HepG2 (cell line): Measurements from ENCODE around the gene CAMK2N2. TPM values are rescaled to one million over a fixed set of nuclear protein-coding genes. Genes with fewer than 3 reads are reported as not detected.

Source experiments
- ATAC-seq: fragments of 200-7000 bp; cut with Tn5 transposase; 3 replicates; pipeline ENCODE4 v1.9.1; 2020; ENCODE audit warnings: mild to moderate bottlenecking, moderate library complexity
- BruUV-seq: library from RNA; stranded (reverse); fragments of 400-500 nt; replicated peaks from 2 replicates; lab custom pipeline; 2021; lab: Mats Ljungman, UMichigan
- CTCF ChIA-PET: fragments of 300-600 bp; formaldehyde crosslinking; extraction: SDS; loops from one replicate; lab custom pipeline; 2021; ENCODE audit warnings: low total read pairs, inconsistent platforms, low intra/inter-chr PET ratio; lab: Yijun Ruan, JAX
- POLR2A ChIA-PET: fragments of 350-600 bp; sonication (Branson Sonifier 250); formaldehyde crosslinking; loops from one replicate; lab custom pipeline; 2020; ENCODE audit warnings: antibody characterized with exemption, inconsistent platforms; lab: Yijun Ruan, JAX
- DNase-seq: peaks from one replicate; pipeline ENCODE4 v3.0.0-alpha.2; 2015; ENCODE audit warnings: low spot score
- FAIRE-seq: peaks from 3 replicates; lab custom pipeline; 2011; peaks lifted over from hg19 to GRCh38; lab: Jason Lieb, UNC
- H2AFZ ChIP-seq: one replicate; pipeline ENCODE4 v1.6.1; 2011; ENCODE audit warnings: low read length, inconsistent platforms
- H3K27ac ChIP-seq: fragments of 300-600 bp; 3 replicates; pipeline ENCODE4 v1.8.0; 2011; ENCODE audit warnings: mixed run types, mild to moderate bottlenecking, mixed read lengths, low read length, inconsistent platforms; ENCODE audit not compliant: insufficient read depth; ENCODE audit errors: extremely low read length
- H3K27me3 ChIP-seq, 2 experiments: fragments of 200-600 bp in 1 of 2; 2 replicates in 1 of 2; 3 replicates in 1 of 2; pipeline versions ENCODE4 v1.6.0 to v1.8.0; 2011; ENCODE audit warnings: low read length in 2 of 2, mild to moderate bottlenecking in 2 of 2, moderate library complexity in 2 of 2, inconsistent platforms in 1 of 2; ENCODE audit not compliant: insufficient read depth in 2 of 2, control insufficient read depth in 1 of 2
- H3K36me3 ChIP-seq, 2 experiments: fragments of 200-600 bp in 1 of 2; replicated peaks in 1 of 2; 2 replicates in 1 of 2; 3 replicates in 1 of 2; pipeline versions ENCODE4 v1.5.1 to v1.8.0; 2011; ENCODE audit warnings: low read length in 2 of 2, inconsistent platforms in 1 of 2; ENCODE audit not compliant: insufficient read depth in 2 of 2, control insufficient read depth in 1 of 2
- H3K4me1 ChIP-seq: 2 replicates; pipeline ENCODE4 v1.5.1; 2012; ENCODE audit warnings: low read length, inconsistent platforms; ENCODE audit not compliant: insufficient read depth
- H3K4me2 ChIP-seq: 2 replicates; pipeline ENCODE4 v1.6.0; 2011; ENCODE audit warnings: low read depth, low read length, inconsistent platforms
- H3K4me3 ChIP-seq, 3 experiments: fragments of 200-600 bp in 1 of 3; sonication (generic), shearing (Covaris generic) in 1 of 3; replicated peaks in 1 of 3; 2 replicates each; pipeline ENCODE4 v1.5.1; 2011 to 2016; ENCODE audit warnings: low read length in 3 of 3, inconsistent platforms in 2 of 3, low read depth in 2 of 3, mild to moderate bottlenecking in 2 of 3, control low read depth in 1 of 3, mixed read lengths in 1 of 3; ENCODE audit not compliant: insufficient read depth in 1 of 3
- H3K79me2 ChIP-seq: one replicate; pipeline ENCODE4 v1.6.1; 2011; ENCODE audit warnings: low read length, inconsistent platforms; ENCODE audit not compliant: insufficient read depth
- H3K9ac ChIP-seq: 2 replicates; pipeline ENCODE4 v1.6.0; 2011; ENCODE audit warnings: mild to moderate bottlenecking, low read depth, low read length, inconsistent platforms; ENCODE audit not compliant: insufficient read depth
- H3K9me3 ChIP-seq: 2 replicates; pipeline ENCODE4 v1.5.1; 2012; ENCODE audit warnings: mild to moderate bottlenecking, low read length
- H4K20me1 ChIP-seq: 2 replicates; pipeline ENCODE4 v1.6.0; 2011; ENCODE audit warnings: inconsistent platforms, mild to moderate bottlenecking, low read length, moderate library complexity; ENCODE audit not compliant: insufficient read depth
- DNMT1 ChIP-seq: sonication (generic); formaldehyde crosslinking; IDR thresholded peaks from 2 replicates; pipeline ENCODE4 v1.5.1; 2020; ENCODE audit warnings: mild to moderate bottlenecking, missing genetic modification reagents
- MTF2 ChIP-seq: sonication (generic); formaldehyde crosslinking; IDR thresholded peaks from 2 replicates; pipeline ENCODE4 v1.5.0; 2020; ENCODE audit warnings: missing genetic modification reagents, borderline replicate concordance
- NFKB2 ChIP-seq: sonication (generic); formaldehyde crosslinking; IDR thresholded peaks from 2 replicates; pipeline ENCODE4 v1.4.0; 2020; ENCODE audit warnings: missing genetic modification reagents, borderline replicate concordance
- NONO ChIP-seq, 2 experiments: fragments of 450-650 bp in 1 of 2; sonication (generic) in 1 of 2; formaldehyde crosslinking in 1 of 2; IDR thresholded peaks in 1 of 2; conservative IDR thresholded peaks in 1 of 2; 2 replicates each; pipeline versions ENCODE4 v1.6.1 to v1.8.0; 2017 to 2022; ENCODE audit warnings: mild to moderate bottlenecking in 1 of 2, missing genetic modification reagents in 1 of 2, moderate library complexity in 1 of 2
- NR2C2 ChIP-seq: sonication (generic); formaldehyde crosslinking; IDR thresholded peaks from 2 replicates; pipeline ENCODE4 v1.4.0; 2020; ENCODE audit warnings: missing genetic modification reagents, mild to moderate bottlenecking, moderate library complexity, borderline replicate concordance
- ZC3H4 ChIP-seq: sonication (generic); formaldehyde crosslinking; IDR thresholded peaks from 2 replicates; pipeline ENCODE4 v1.4.0; 2020; ENCODE audit warnings: missing genetic modification reagents, borderline replicate concordance
- ZNF589 ChIP-seq: sonication (generic); formaldehyde crosslinking; conservative IDR thresholded peaks from 2 replicates; pipeline ENCODE4 v1.8.0; 2022; ENCODE audit warnings: mild to moderate bottlenecking, moderate library complexity, missing genetic modification reagents
- ZNF777 ChIP-seq: sonication (generic); formaldehyde crosslinking; IDR thresholded peaks from 2 replicates; pipeline ENCODE4 v1.4.0; 2020; ENCODE audit warnings: missing genetic modification reagents
- WGBS: methylation state at CpG from one replicate; pipeline ENCODE4 v1.1.6; 2017; ENCODE audit warnings: low lambda C conversion rate; 5-methylcytosine and 5-hydroxymethylcytosine counted together
- in situ Hi-C: cut with HindIII; loops from 2 replicates; pipeline ENCODE4 v1.10.0; 2017; ENCODE audit warnings: low pct_unique_long_range_greater_than_20kb; ENCODE audit not compliant: extremely low pct_ligation_motif_present
- intact Hi-C: fragments of 100-400 bp; cut with micrococcal nuclease; formaldehyde crosslinking; loops from one replicate; pipeline ENCODE4 v1.10.0; 2022; ENCODE audit not compliant: unreplicated experiment
- polyA plus RNA-seq, 8 experiments: library from polyadenylated mRNA; depleted of rRNA in 3 of 8; stranded (reverse) in 7 of 8; unstranded in 1 of 8; fragments of >200 nt; fragmentation: Illumina TruSeq in 4 of 8; extraction: Trizol in 4 of 8; gene quantifications; 2 replicates each; pipeline versions ENCODE4 v1.2.1 to v1.2.3, GENCODE V29; 2011 to 2016; ENCODE audit warnings: low read depth in 4 of 8, missing spikeins in 1 of 8, mixed read lengths in 1 of 8; ENCODE audit not compliant: insufficient read depth in 1 of 8
- total RNA-seq, 5 experiments: library from RNA; depleted of rRNA; stranded (reverse); fragments of >200 nt; fragmentation: Illumina TruSeq; extraction: Trizol; gene quantifications; 2 replicates each; pipeline ENCODE4 v1.2.3, GENCODE V29; 2016; ENCODE audit warnings: low read depth in 1 of 5
- TF ChIP-seq, protein P1 (sequence below): sonication (generic); formaldehyde crosslinking; IDR thresholded peaks from 2 replicates; pipeline ENCODE4 v1.8.0; 2022; ENCODE audit warnings: missing genetic modification reagents, mild to moderate bottlenecking, moderate library complexity, borderline replicate concordance
- TF ChIP-seq, protein P2 (sequence below): sonication (generic); formaldehyde crosslinking; IDR thresholded peaks from 2 replicates; pipeline ENCODE4 v1.4.0; 2020; ENCODE audit warnings: missing genetic modification reagents
- TF ChIP-seq, protein P3 (sequence below): sonication (generic); formaldehyde crosslinking; IDR thresholded peaks from 2 replicates; pipeline ENCODE4 v1.8.0; 2022; ENCODE audit warnings: low read depth, missing genetic modification reagents

The CAMK2N2 gene
- total and polyA plus RNA-seq, 2 of the 13 experiments (the other 11 are each of a cell fraction or from before 2014, with no cell fraction given): 0.12 to 0.27 TPM

DNA sequence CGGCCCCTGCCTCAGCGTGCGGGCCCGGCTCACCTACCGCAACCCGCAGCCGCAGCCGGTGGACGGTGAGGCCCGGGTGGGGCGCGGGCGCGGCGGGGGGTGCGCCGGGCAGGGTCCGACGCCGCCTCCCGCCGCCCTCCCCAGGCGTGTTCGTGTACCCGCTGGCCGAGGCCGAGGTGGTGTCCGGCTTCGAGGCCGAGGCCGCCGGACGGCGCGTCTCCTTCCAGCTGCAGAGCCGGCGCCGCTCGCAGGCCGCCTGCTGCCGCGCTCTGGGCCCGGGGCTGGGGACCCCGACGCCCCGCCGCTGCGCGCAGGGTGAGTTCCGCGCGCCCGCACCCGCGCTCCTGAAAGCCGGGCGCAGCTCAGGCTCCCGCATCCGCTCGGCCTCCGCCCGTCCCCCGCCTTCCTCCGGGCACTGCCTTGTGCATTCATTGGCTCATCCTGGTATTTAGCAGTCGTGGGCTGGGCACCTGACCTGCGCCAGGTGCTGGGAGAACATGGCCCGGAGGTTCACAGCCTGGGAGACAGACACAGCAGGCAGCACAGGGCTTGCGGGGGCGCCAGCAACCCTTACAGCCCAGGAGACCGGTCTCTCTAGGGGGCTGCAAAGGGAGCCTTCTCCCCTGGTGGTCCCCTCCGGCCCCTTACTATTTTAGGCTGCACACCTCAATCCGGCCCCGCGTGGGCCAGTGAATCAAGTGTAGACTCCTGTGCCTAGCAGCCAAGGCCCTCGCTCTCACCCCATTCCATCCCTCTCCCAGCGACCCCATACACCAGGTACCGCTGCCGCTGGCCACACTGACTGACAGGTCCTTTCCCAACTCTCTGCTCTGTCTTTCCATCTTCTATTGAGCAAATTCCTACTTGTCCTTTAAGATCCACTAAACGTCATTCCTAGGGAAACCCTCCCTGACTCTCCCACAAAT is 30.5 kb downstream of the CAMK2N2 start (continued):
- 0 out of 2 replicates have a peak, but pooled peaks have one; percentile 6 for TF ChIP-seq ZNF777 (CRISPR knock-in tag)

DNA sequence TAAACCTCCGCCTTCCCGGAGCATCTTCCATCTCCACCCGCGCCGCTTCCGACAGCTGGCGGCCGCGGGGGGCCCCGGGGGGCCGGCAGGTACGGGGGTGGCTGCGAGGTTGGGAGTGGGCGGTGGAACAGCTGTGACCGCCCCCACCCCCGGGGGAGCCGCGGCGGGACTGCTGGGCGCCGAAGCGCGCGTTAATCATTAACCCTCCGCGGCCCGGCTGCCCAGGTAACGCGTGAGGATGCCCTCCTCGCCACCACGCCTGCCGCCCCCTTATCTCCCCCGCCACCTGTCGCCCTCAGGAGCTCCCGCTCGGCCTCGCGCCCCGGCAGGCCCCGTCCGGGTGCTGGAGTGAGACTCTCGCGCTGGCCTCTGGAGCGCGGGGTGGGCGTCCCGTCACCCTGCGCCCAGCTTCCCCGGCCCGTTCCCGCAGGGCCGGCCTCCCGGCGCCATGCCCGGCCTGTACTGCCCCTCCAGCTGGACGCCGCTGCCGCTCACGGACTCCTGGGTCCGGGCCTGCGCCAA is 31.2 kb downstream of the CAMK2N2 start:
- no peak for FAIRE-seq
- Histone ChIP-seq H3K4me2 (peak overlapping the region; percentile 98), H3K27ac (no peak overlapping the region), H2AFZ (no peak overlapping the region), H3K79me2 (no peaks in the 10 kb centered on the region), H3K36me3 (no peaks in the 10 kb centered on the region), H3K4me3 (peak overlapping the region; percentile 56 to 80 (median 69)), H3K9ac (no peak overlapping the region), H3K9me3 (no peaks in the 10 kb centered on the region), H3K27me3 (peaks cover 14 to 68% of the 10 kb centered on the region in 2 experiments; a peak in 4 of 5 replicates), H3K4me1 (peaks cover 11% of the 10 kb centered on the region; the same call in 1 of the 2 replicates), H4K20me1 (peaks cover 5% of the 10 kb centered on the region; the same call in 1 of the 2 replicates)
- CTCF ChIA-PET: interaction anchor here (1.5 kb wide), 2 partner anchors 12 to 20 kb away, joined by 6 to 8 read pairs; partner anchors contain the start of gene EEF1AKMT4
- in situ Hi-C loops: loop anchor here (5.0 kb wide), 1 partner anchor 333 kb away; no protein-coding TSS in a partner anchor
- no TSS peak for BruUV-seq
- intact Hi-C loops: no loop called here
- peak; percentile 58 for ATAC-seq
- POLR2A ChIA-PET: interaction anchor here (0.8 to 2.1 kb wide), 5 partner anchors 10 to 85 kb away, joined by 3 to 8 read pairs (median 4); partner anchors contain the start of gene DVL3
- DNase-seq: peak; percentile 20
- no CpG with 5 or more reads among the region's 61 CpGs for WGBS
- TF ChIP-seq, protein P1, sequence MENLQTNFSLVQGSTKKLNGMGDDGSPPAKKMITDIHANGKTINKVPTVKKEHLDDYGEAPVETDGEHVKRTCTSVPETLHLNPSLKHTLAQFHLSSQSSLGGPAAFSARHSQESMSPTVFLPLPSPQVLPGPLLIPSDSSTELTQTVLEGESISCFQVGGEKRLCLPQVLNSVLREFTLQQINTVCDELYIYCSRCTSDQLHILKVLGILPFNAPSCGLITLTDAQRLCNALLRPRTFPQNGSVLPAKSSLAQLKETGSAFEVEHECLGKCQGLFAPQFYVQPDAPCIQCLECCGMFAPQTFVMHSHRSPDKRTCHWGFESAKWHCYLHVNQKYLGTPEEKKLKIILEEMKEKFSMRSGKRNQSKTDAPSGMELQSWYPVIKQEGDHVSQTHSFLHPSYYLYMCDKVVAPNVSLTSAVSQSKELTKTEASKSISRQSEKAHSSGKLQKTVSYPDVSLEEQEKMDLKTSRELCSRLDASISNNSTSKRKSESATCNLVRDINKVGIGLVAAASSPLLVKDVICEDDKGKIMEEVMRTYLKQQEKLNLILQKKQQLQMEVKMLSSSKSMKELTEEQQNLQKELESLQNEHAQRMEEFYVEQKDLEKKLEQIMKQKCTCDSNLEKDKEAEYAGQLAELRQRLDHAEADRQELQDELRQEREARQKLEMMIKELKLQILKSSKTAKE (CRISPR knock-in tag): 0 out of 2 replicates have a peak, but pooled peaks have one; percentile 16
- TF ChIP-seq, protein P2, sequence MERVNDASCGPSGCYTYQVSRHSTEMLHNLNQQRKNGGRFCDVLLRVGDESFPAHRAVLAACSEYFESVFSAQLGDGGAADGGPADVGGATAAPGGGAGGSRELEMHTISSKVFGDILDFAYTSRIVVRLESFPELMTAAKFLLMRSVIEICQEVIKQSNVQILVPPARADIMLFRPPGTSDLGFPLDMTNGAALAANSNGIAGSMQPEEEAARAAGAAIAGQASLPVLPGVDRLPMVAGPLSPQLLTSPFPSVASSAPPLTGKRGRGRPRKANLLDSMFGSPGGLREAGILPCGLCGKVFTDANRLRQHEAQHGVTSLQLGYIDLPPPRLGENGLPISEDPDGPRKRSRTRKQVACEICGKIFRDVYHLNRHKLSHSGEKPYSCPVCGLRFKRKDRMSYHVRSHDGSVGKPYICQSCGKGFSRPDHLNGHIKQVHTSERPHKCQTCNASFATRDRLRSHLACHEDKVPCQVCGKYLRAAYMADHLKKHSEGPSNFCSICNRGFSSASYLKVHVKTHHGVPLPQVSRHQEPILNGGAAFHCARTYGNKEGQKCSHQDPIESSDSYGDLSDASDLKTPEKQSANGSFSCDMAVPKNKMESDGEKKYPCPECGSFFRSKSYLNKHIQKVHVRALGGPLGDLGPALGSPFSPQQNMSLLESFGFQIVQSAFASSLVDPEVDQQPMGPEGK (CRISPR knock-in tag): peak; percentile 90
- TF ChIP-seq ZNF589 (CRISPR knock-in tag): no peak
- no peak for TF ChIP-seq NONO (IDR thresholded peaks at IDR 0.05)
- peak; percentile 56; the same call in 1 of the 2 replicates for TF ChIP-seq NONO (CRISPR knock-in tag; conservative IDR thresholded peaks at IDR 0.05)
- TF ChIP-seq DNMT1 (CRISPR knock-in tag): no peak
- no peak for TF ChIP-seq NR2C2 (CRISPR knock-in tag)
- 0 out of 2 replicates have a peak, but pooled peaks have one; percentile 31 for TF ChIP-seq MTF2 (CRISPR knock-in tag)
- TF ChIP-seq ZC3H4 (CRISPR knock-in tag): no peak
- TF ChIP-seq, protein P3, sequence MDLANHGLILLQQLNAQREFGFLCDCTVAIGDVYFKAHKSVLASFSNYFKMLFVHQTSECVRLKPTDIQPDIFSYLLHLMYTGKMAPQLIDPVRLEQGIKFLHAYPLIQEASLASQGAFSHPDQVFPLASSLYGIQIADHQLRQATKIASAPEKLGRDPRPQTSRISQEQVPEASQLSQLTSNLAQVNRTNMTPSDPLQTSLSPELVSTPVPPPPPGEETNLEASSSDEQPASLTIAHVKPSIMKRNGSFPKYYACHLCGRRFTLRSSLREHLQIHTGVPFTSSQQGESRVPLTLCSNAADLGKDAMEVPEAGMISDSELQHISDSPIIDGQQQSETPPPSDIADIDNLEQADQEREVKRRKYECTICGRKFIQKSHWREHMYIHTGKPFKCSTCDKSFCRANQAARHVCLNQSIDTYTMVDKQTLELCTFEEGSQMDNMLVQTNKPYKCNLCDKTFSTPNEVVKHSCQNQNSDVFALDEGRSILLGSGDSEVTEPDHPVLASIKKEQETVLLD (CRISPR knock-in tag): no peak
- TF ChIP-seq NFKB2 (CRISPR knock-in tag): no peak
